Dedifferentiated amniotic fluid mesenchymal stem cell (primary cell): ENCODE results near the gene ZNF584.

Experiments used
- DNase-seq: peaks from one replicate; pipeline ENCODE4 v3.0.0-alpha.2; 2016; ENCODE audit errors: extremely low spot score

ZNF584 gene

DNA sequence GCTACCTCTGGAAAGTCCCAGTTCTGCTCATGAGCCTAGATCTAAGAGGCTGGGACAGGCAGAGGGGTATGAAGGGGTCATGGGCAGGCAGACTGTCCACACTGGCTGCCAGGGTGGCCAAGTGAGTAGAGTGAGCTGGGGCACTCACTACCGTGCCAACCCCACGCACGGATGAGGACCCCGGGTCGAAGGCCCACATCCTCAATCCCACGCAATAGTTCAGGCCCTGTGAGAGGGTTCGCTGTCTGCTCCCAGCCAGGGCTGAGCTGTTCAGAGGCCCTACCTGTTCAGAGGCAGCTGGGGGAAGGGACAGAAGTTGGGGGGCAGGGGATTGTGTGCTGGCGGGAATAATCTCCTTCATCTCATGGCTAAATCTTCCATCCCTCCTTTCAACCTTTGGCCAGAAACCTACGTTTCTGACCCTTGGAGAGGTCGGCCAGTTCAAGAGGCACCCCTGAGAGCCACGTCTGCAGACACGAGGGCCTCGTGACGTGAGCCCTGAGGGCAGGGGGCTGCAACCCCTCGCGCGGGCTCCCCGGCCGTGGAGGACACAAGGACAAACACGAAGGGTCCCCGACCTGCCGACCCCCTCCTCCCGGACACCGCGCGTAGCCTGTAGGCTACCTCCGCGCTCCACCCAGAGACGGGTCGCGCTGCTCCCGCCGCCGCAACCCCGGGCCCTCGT, 22.4 kb upstream of the ZNF584 start:
- DNase-seq, result no peak

DNA sequence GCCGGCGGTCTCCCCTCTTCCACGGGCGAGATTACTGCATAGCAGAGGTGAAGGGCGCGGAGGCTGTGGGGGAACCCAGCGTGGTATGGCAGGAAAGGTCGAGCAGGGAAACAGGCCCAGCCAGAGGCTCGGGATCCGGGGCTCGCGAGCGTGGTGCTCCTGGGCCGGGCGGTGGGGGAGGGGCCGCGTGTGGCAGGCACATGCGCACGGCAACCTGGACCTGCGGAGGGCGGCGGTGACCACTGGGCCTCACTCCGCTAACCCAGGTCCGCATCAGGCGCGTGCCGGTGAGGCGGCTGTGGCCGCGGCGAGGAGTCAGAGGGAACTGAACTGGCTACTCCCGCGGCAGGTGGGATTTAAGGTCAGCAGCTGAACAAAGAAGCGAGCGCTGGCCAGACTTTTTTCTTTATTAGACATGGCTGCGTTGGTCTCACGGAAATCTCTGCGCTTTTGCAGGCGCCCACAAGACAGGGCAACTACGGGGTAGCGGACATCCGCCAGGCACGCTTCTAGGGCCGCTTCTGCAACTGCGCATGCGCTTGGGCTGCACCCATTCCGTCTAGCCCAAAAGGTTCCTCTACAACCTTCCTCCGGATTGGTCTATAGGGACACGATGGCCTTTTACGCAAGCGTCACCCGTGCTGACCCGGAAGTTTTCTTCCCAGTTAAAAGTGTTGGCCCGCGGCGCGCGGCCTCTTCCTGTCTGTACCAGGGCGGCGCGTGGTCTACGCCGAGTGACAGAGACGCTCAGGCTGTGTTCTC, 21.7 kb upstream of the ZNF584 start, which contains the start of gene RPS5:
Gene RPS5 (plus strand): TSS at position 694 of the 762 bp plus-strand sequence. CDS start 869 bp downstream, outside the sequence.
- DNase-seq, result peak; percentile 99

GRCh38 chr19:58387338-58388174, 20.9 kb upstream of the ZNF584 start:
- no peak for DNase-seq

- DNase-seq, result no peak
These were observed 20.3 kb upstream of the ZNF584 start for GRCh38 chr19:58388175-58388526.

DNA sequence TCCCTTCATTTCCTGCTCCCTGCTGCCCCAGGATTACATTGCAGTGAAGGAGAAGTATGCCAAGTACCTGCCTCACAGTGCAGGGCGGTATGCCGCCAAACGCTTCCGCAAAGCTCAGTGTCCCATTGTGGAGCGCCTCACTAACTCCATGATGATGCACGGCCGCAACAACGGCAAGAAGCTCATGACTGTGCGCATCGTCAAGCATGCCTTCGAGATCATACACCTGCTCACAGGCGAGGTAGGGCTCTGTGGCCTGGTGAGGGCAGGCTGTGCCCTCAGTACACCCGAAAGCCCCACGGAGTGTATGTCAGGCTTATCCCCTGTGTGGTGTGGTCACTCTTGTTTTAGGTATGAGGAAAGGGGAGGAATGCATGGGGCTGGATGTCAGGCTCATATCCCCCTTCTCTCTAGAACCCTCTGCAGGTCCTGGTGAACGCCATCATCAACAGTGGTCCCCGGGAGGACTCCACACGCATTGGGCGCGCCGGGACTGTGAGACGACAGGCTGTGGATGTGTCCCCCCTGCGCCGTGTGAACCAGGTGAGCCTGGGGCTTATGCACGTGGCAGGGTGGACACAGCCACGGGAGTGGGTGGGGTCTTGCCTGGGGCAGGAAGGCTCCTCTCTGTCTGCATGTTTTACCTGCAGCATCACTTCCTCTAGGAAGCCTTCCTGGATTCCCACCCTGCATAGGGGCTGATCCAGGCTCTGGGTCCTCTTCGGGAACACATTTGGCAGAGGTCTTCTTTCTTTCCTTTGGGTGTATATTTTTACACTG, 15.3 kb upstream of the ZNF584 start:
- DNase-seq, result no peak

- no peak for DNase-seq
These were observed 14.8 kb upstream of the ZNF584 start for GRCh38 chr19:58393725-58394033.

- no peak for DNase-seq
These were observed 13.6 kb upstream of the ZNF584 start for GRCh38 chr19:58394821-58395219.

DNA sequence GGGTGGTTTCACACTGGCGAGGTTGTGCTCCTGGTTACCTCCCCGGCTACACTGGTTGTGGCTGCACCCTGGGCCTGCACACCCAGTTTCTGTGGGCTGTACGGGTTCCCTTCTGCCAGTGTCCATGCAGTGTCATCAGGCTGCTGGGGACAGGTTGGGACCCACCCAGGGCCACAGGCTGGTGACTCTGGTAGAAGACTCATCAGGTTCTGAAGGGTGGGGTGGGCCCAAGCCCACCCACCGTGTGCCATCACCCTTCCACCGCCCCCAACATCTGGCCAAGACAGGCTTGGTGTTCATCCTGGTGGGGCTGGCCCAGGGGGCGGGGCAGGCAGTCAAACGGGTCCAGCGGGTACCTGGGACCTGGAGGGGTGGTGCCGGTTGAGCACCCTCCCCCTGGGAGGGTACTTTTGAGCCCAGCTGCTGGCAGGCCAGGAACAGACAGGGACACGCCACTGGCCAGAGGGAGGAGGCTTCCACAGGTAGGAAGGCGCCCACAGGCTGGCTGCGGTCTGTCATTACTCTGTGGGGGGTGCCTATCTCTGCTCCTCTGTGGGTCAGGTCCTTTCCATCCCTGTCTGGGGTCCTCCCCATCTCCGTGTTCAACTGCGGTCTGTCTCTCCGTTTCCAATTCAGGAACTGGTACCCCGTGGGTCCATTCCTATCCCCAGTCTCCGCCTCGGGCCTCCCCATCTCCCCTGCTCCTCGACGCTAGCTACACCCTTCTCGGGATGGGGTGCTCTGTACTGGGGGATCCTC, 13.1 kb upstream of the ZNF584 start, which contains the start of gene RNF225:
Gene RNF225 (plus strand): TSS at position 437 of the 759 bp plus-strand sequence. CDS start 434 bp downstream, outside the sequence.
- no peak for DNase-seq

DNA sequence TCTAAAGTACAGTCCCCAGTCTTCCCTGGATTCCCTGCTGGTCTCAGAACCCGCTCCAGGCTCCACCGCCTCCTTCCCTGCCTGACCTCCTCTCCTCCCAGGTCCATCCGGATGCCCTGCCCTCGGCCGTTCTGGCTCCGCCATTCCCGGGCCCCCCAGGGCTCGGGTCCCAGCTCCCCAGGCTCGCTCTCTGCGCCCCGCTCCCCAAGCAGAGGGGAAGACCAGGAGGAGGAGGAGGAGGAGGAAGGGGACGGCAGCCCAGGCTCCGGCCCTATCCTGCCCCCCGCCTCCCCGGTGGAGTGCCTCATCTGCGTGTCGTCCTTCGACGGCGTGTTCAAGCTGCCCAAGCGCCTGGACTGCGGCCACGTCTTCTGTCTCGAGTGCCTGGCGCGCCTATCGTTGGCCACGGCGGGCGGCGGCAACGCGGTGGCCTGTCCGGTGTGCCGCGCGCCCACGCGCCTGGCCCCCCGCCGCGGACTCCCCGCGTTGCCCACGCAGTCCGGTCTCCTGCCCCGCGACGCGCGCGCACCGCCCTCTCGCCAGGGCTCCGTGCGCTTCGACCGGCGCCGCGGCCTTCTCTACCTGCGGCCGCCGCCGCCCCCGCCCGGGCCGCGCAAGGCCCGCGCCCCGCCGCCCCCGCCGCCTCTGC, 12.3 kb upstream of the ZNF584 start:
- no peak for DNase-seq

- no peak for DNase-seq
These were observed 11.5 kb upstream of the ZNF584 start for GRCh38 chr19:58396691-58397532.

GRCh38 chr19:58397533-58398037, 10.9 kb upstream of the ZNF584 start:
- no peak for DNase-seq

- DNase-seq, result no peak
These were observed 10.4 kb upstream of the ZNF584 start for GRCh38 chr19:58398087-58398486.

DNA sequence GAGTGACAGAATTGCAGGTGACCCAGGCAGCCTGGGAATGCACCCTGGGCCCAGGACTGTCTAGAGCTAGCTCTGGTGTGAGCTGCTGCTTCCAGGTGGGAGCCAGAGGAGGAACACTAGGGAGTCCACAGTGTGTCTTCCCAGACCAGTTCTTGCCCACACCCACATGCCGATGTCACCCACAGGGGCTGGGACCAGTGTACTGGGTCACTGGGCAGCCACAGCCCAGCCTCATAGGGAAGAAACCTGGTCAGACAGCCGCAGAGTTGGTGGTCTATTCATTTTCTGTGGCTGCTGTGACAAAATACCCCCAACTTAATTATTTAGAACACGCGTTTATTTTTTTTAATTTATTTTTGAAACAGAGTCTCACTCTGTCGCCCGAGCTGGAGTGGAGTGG, 9.9 kb upstream of the ZNF584 start:
- DNase-seq, result no peak

- no peak for DNase-seq
These were observed 8.5 kb upstream of the ZNF584 start for GRCh38 chr19:58399903-58400302.

GRCh38 chr19:58400316-58400915, 8.0 kb upstream of the ZNF584 start:
- no peak for DNase-seq

GRCh38 chr19:58400916-58401839, 7.3 kb upstream of the ZNF584 start:
- peak; percentile 98 for DNase-seq

DNA sequence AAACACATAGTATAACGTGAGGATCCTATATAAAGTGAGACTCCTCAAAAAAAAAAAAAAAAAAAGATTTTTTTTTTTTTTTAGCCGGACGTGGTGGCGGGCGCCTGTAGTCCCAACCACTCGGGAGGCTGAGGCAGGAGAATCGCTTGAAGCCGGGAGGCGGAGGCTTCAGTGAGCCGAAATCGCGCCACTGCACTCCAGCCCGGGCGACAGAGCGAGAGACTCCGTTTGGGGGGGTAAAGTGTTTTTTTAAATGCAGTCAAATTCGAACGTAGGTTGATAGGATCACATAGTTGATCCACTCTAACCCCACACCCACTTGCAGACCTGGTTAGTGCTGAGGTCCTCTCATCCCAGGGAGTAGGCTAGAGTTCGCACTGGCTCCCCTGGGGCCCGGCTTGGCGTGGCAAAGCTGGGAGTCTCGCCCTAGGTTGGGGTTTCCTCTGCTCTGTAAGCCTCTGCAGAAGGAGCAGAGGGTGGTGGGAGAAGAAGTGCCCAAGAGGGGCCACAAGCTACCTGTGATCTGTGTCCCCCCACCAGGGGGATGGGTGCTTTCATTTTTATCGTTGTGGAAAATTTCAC, 6.5 kb upstream of the ZNF584 start:
- no peak for DNase-seq
